Keratinocyte (primary cell): ENCODE measurements around the gene HBB. TPM values are rescaled to one million over a fixed set of nuclear protein-coding genes. Genes with fewer than 3 reads are reported as not detected.

ENCODE experiments used
- DNase-seq: peaks from one replicate; pipeline ENCODE4 v3.0.0-alpha.2; 2011; ENCODE audit warnings: low read depth, missing footprints, low spot score
- FAIRE-seq: peaks from 2 replicates; lab custom pipeline; 2011; peaks lifted over from hg19 to GRCh38; lab: Jason Lieb, UNC
- H2AFZ ChIP-seq: 2 replicates; pipeline ENCODE4 v1.6.0; 2012; ENCODE audit warnings: low read length, control low read depth, inconsistent platforms; ENCODE audit not compliant: control insufficient read depth
- H3K27ac ChIP-seq: 2 replicates; pipeline ENCODE4 v1.5.1; 2011; ENCODE audit warnings: low read length; ENCODE audit not compliant: control insufficient read depth, insufficient read depth
- H3K27me3 ChIP-seq: 3 replicates; pipeline ENCODE4 v1.6.0; 2011; ENCODE audit warnings: low read length; ENCODE audit not compliant: control insufficient read depth, insufficient read depth; ENCODE audit errors: extremely low read depth
- H3K36me3 ChIP-seq, 2 experiments: 2 replicates in 1 of 2; 3 replicates in 1 of 2; pipeline ENCODE4 v1.5.1; 2011; ENCODE audit warnings: low read length in 2 of 2, mild to moderate bottlenecking in 1 of 2; ENCODE audit not compliant: control insufficient read depth in 2 of 2, insufficient read depth in 2 of 2; ENCODE audit errors: extremely low read depth in 1 of 2
- H3K4me1 ChIP-seq: 3 replicates; pipeline ENCODE4 v1.5.1; 2011; ENCODE audit warnings: low read length; ENCODE audit not compliant: control insufficient read depth, insufficient read depth; ENCODE audit errors: extremely low read depth
- H3K4me2 ChIP-seq: 3 replicates; pipeline ENCODE4 v1.6.0; 2011; ENCODE audit warnings: low read depth, low read length; ENCODE audit not compliant: control insufficient read depth, insufficient read depth; ENCODE audit errors: extremely low read depth
- H3K4me3 ChIP-seq, 3 experiments: fragments of 200-600 bp in 1 of 3; sonication (generic) in 1 of 3; 2 replicates in 2 of 3; 3 replicates in 1 of 3; pipeline ENCODE4 v1.5.1; 2011 to 2016; ENCODE audit warnings: low read length in 3 of 3, mild to moderate bottlenecking in 3 of 3, control low read depth in 2 of 3, inconsistent platforms in 1 of 3, low read depth in 1 of 3, mixed read lengths in 1 of 3, mixed run types in 1 of 3, moderate library complexity in 1 of 3; ENCODE audit not compliant: control insufficient read depth in 2 of 3, insufficient read depth in 2 of 3; ENCODE audit errors: extremely low read depth in 1 of 3
- H3K79me2 ChIP-seq: 2 replicates; pipeline ENCODE4 v1.6.0; 2012; ENCODE audit warnings: low read length; ENCODE audit not compliant: control insufficient read depth, insufficient read depth
- H3K9ac ChIP-seq: 3 replicates; pipeline ENCODE4 v1.6.0; 2011; ENCODE audit warnings: low read length; ENCODE audit not compliant: control insufficient read depth, insufficient read depth; ENCODE audit errors: extremely low read depth
- H3K9me1 ChIP-seq: 3 replicates; pipeline ENCODE4 v1.6.0; 2011; ENCODE audit warnings: low read length; ENCODE audit not compliant: control insufficient read depth, insufficient read depth; ENCODE audit errors: extremely low read depth
- H3K9me3 ChIP-seq: 2 replicates; pipeline ENCODE4 v1.5.1; 2012; ENCODE audit warnings: low read depth, low read length; ENCODE audit not compliant: control insufficient read depth
- H4K20me1 ChIP-seq: 3 replicates; pipeline ENCODE4 v1.6.0; 2011; ENCODE audit warnings: low read length; ENCODE audit not compliant: control insufficient read depth, insufficient read depth; ENCODE audit errors: extremely low read depth
- EZH2 ChIP-seq: IDR thresholded peaks from one replicate; pipeline ENCODE4 v1.6.1; 2012; ENCODE audit warnings: inconsistent platforms, mild to moderate bottlenecking, low read length, moderate library complexity
- dilution Hi-C: fragments of 300-500 bp; cut with MboI; formaldehyde crosslinking; loops from one replicate; pipeline ENCODE4 v1.7.0; 2020; ENCODE audit warnings: low sequenced_read_pairs; ENCODE audit not compliant: extremely low pct_ligation_motif_present
- polyA plus RNA-seq, 5 experiments: library from polyadenylated mRNA; depleted of rRNA in 3 of 5; stranded (reverse) in 3 of 5; stranded (forward) in 1 of 5; unstranded in 1 of 5; fragments of >200 nt; gene quantifications; 1 replicate in 1 of 5; 2 replicates in 3 of 5; 3 replicates in 1 of 5; pipeline versions ENCODE4 v1.2.1 to v1.2.3, GENCODE V29; 2011 to 2012; ENCODE audit warnings: missing spikeins in 2 of 5, low read depth in 1 of 5, low replicate concordance in 1 of 5
- TF ChIP-seq, protein P1 (sequence below), 3 experiments: IDR thresholded peaks in 1 of 3; conservative IDR thresholded peaks in 1 of 3; optimal IDR thresholded peaks in 1 of 3; 2 replicates in 2 of 3; 3 replicates in 1 of 3; pipeline versions ENCODE3 to v1.5.1; 2011; ENCODE audit warnings: low read length in 3 of 3, mild to moderate bottlenecking in 3 of 3, moderate library complexity in 2 of 3, control low read depth in 1 of 3, inconsistent platforms in 1 of 3; ENCODE audit not compliant: insufficient read depth in 2 of 3; ENCODE audit errors: extremely low read depth in 1 of 3

Gene HBB
- polyA plus RNA-seq, 1 donor (not counting 4 experiments of a cell fraction or from before 2014, with no cell fraction given), result not detected

GRCh38 chr11:5231111-5231510 lies 4.2 kb upstream of the HBB start:
- Histone ChIP-seq H3K4me3 (no peak overlapping the region), H4K20me1 (no peaks in the 10 kb centered on the region), H3K27me3 (no peaks in the 10 kb centered on the region), H3K27ac (no peak overlapping the region), H3K4me1 (no peaks in the 10 kb centered on the region), H3K79me2 (no peaks in the 10 kb centered on the region), H3K4me2 (no peak overlapping the region), H3K9me1 (no peaks in the 10 kb centered on the region), H3K9ac (no peak overlapping the region), H3K9me3 (no peaks in the 10 kb centered on the region), H2AFZ (no peak overlapping the region), H3K36me3 (no peaks in the 10 kb centered on the region)
- TF ChIP-seq, protein P1, sequence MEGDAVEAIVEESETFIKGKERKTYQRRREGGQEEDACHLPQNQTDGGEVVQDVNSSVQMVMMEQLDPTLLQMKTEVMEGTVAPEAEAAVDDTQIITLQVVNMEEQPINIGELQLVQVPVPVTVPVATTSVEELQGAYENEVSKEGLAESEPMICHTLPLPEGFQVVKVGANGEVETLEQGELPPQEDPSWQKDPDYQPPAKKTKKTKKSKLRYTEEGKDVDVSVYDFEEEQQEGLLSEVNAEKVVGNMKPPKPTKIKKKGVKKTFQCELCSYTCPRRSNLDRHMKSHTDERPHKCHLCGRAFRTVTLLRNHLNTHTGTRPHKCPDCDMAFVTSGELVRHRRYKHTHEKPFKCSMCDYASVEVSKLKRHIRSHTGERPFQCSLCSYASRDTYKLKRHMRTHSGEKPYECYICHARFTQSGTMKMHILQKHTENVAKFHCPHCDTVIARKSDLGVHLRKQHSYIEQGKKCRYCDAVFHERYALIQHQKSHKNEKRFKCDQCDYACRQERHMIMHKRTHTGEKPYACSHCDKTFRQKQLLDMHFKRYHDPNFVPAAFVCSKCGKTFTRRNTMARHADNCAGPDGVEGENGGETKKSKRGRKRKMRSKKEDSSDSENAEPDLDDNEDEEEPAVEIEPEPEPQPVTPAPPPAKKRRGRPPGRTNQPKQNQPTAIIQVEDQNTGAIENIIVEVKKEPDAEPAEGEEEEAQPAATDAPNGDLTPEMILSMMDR (optimal IDR thresholded peaks at IDR 0.05 in 1 of 3, IDR thresholded peaks at IDR 0.05 in 1 of 3, conservative IDR thresholded peaks at IDR 0.05 in 1 of 3; ENCODE audit: extremely low read depth in 1 of 3, insufficient read depth in 2 of 3, low read length in 3 of 3), result no peak
- TF ChIP-seq EZH2, result no peak
- FAIRE-seq, result no peak
- DNase-seq, result no peak
- dilution Hi-C loops, result no loop called here

DNA sequence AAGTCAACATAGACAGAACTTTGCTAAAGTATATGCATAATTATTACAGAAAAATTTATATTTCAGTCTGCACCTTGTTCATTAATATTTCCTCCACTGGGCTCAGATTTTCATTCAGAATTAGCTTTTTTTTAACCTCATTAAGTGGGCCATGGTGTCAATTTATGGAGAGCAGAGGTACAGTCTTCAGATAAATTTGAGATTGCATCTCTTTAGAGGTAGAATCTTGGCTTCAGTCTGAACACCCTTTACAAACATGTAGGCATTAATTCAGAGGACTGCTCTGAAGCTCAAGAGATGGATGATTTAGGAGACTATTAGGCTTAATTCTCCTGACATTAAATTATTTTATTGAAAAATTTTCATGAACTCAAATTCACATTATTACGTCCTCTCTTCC lies 3.4 kb upstream of the HBB start:
- dilution Hi-C loops, result no loop called here
- H3K36me3 ChIP-seq, result no peaks in the 10 kb centered on the region
- H3K27ac ChIP-seq, result no peak overlapping the region
- no peaks in the 10 kb centered on the region for H4K20me1 ChIP-seq
- H3K9me1 ChIP-seq, result no peaks in the 10 kb centered on the region
- H3K4me1 ChIP-seq, result no peaks in the 10 kb centered on the region
- no peak overlapping the region for H3K4me2 ChIP-seq
- no peak for FAIRE-seq
- H3K4me3 ChIP-seq, result no peak overlapping the region
- DNase-seq, result no peak
- no peaks in the 10 kb centered on the region for H3K27me3 ChIP-seq
- no peak overlapping the region for H3K9ac ChIP-seq
- no peak for TF ChIP-seq EZH2
- TF ChIP-seq, protein P1 (optimal IDR thresholded peaks at IDR 0.05 in 1 of 3, IDR thresholded peaks at IDR 0.05 in 1 of 3, conservative IDR thresholded peaks at IDR 0.05 in 1 of 3; ENCODE audit: extremely low read depth in 1 of 3, insufficient read depth in 2 of 3, low read length in 3 of 3), result no peak
- no peaks in the 10 kb centered on the region for H3K79me2 ChIP-seq
- H2AFZ ChIP-seq, result no peak overlapping the region
- H3K9me3 ChIP-seq, result no peaks in the 10 kb centered on the region
